MM.1S (cell line): ENCODE data around the gene ABHD18.
A peak's percentile ranks its signal among the peaks of the same experiment; 100 is the strongest.
"Not testable (repeated sequence)": the region's sequence is repeated elsewhere in the genome, so short reads cannot be mapped to it uniquely, and the experiment has no call there.

ENCODE experiments used
- DNase-seq: peaks from one replicate; pipeline ENCODE4 v3.0.0-alpha.2; 2015
- H2AFZ ChIP-seq: fragments of 300-600 bp; sonication (generic); 2 replicates; pipeline ENCODE4 v1.6.0; 2016; ENCODE audit warnings: antibody characterized with exemption, low read length
- H3F3A ChIP-seq: fragments of 300-600 bp; sonication (generic); 2 replicates; pipeline ENCODE4 v1.6.1; 2016; ENCODE audit warnings: mild to moderate bottlenecking, antibody characterized with exemption, low read length, moderate library complexity, mixed read lengths; ENCODE audit not compliant: insufficient read depth
- H3K27ac ChIP-seq: fragments of 300-600 bp; sonication (generic); 2 replicates; pipeline ENCODE4 v1.5.1; 2016; ENCODE audit warnings: mild to moderate bottlenecking, low read length
- H3K27me3 ChIP-seq: fragments of 300-600 bp; sonication (generic); replicated peaks from 2 replicates; pipeline ENCODE4 v1.6.0; 2016; ENCODE audit warnings: low read length; ENCODE audit not compliant: insufficient read depth
- H3K36me3 ChIP-seq: fragments of 300-600 bp; sonication (generic); replicated peaks from 2 replicates; pipeline ENCODE4 v1.6.1; 2016; ENCODE audit warnings: mild to moderate bottlenecking, low read length, mixed read lengths; ENCODE audit not compliant: insufficient read depth
- H3K4me1 ChIP-seq: fragments of 300-600 bp; sonication (generic); 2 replicates; pipeline ENCODE4 v1.6.1; 2016; ENCODE audit warnings: low read length, mixed read lengths
- H3K4me2 ChIP-seq: fragments of 300-600 bp; sonication (generic); 2 replicates; pipeline ENCODE4 v1.6.0; 2016; ENCODE audit warnings: low read depth, low read length
- H3K4me3 ChIP-seq: fragments of 300-600 bp; sonication (generic); 2 replicates; pipeline ENCODE4 v1.5.1; 2016; ENCODE audit warnings: low read length, mixed read lengths
- H3K79me2 ChIP-seq: fragments of 300-600 bp; sonication (generic); 2 replicates; pipeline ENCODE4 v1.6.1; 2016; ENCODE audit warnings: mixed run types, low read length, mixed read lengths
- H3K9ac ChIP-seq: fragments of 300-600 bp; sonication (generic); 2 replicates; pipeline ENCODE4 v1.6.1; 2016; ENCODE audit warnings: low read length, mixed read lengths
- H3K9me2 ChIP-seq: fragments of 300-600 bp; sonication (generic); replicated peaks from 2 replicates; pipeline ENCODE4 v1.6.1; 2016; ENCODE audit warnings: mild to moderate bottlenecking, low read length, mixed read lengths; ENCODE audit not compliant: insufficient read depth
- H3K9me3 ChIP-seq: fragments of 300-600 bp; sonication (generic); replicated peaks from 2 replicates; pipeline ENCODE4 v1.6.1; 2016; ENCODE audit warnings: mild to moderate bottlenecking, low read length, mixed read lengths; ENCODE audit not compliant: insufficient read depth
- H4K20me1 ChIP-seq: fragments of 300-600 bp; sonication (generic); 2 replicates; pipeline ENCODE4 v1.6.1; 2016; ENCODE audit warnings: mild to moderate bottlenecking, low read length, moderate library complexity, mixed read lengths; ENCODE audit not compliant: insufficient read depth
- CTCF ChIP-seq: fragments of 300-600 bp; sonication (generic); IDR thresholded peaks from 2 replicates; pipeline ENCODE4 v1.5.1; 2016; ENCODE audit warnings: antibody characterized with exemption, low read length, mixed read lengths
- EZH2 ChIP-seq: fragments of 300-600 bp; sonication (generic); optimal IDR thresholded peaks from 2 replicates; pipeline ENCODE3; 2017; ENCODE audit warnings: low read depth, mild to moderate bottlenecking, antibody characterized with exemption, low read length, mixed read lengths

The ABHD18 gene

GRCh38 chr4:128061566-128062536, 96.6 kb downstream of the ABHD18 start:
- H2AFZ ChIP-seq, result peak overlapping the region; percentile 45
- H3K4me3 ChIP-seq, result peak overlapping the region; percentile 64
- TF ChIP-seq CTCF (peak; percentile 31), EZH2 (no peak)
- peak overlapping the region; percentile 94 for H3K9ac ChIP-seq
- H3K27ac ChIP-seq, result peak overlapping the region; percentile 90
- peaks cover 49% of the 10 kb centered on the region for H3K79me2 ChIP-seq
- H3K4me1 ChIP-seq, result 0 out of 2 replicates have a peak, but pooled peaks cover 2% of the 10 kb centered on the region
- H3K27me3 ChIP-seq, result no peaks in the 10 kb centered on the region
- peaks cover 14% of the 10 kb centered on the region for H3F3A ChIP-seq
- H4K20me1 ChIP-seq, result no peaks in the 10 kb centered on the region; the same call in 1 of the 2 replicates
- H3K36me3 ChIP-seq, result no peaks in the 10 kb centered on the region
- no peaks in the 10 kb centered on the region for H3K9me2 ChIP-seq
- H3K9me3 ChIP-seq, result no peaks in the 10 kb centered on the region
- DNase-seq, result peak; percentile 69
- peak overlapping the region; percentile 52 for H3K4me2 ChIP-seq

- not testable (repeated sequence) for H3F3A ChIP-seq, H4K20me1 ChIP-seq, H3K9me3 ChIP-seq, H3K36me3 ChIP-seq, H3K4me2 ChIP-seq, H3K4me3 ChIP-seq, H3K9me2 ChIP-seq, H3K9ac ChIP-seq, H3K4me1 ChIP-seq, H3K27me3 ChIP-seq, H2AFZ ChIP-seq, H3K27ac ChIP-seq, DNase-seq
- H3K79me2 ChIP-seq, result peaks cover 93% of the 10 kb centered on the region
Observed at GRCh38 chr4:128066453-128066820, 101.2 kb downstream of the ABHD18 start.

DNA sequence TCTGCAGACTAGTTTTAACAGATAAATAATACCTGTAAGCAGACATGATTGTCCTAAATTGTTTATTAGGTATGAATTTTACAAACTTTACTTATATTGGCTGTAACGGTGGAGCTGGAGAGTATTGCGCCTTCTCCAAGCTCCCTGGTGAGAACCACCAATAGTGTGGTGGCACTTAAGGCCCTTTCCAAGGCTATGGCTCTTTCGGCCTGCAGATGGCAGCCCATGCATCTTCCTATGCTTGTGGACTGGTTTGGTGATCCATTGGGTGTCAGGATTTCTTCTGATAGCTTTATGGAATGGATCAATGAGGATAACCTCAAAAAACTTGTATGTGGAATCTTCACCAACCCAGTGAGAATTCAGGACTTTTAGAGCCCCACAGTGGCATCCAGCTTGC, 103.7 kb downstream of the ABHD18 start:
- H3K36me3 ChIP-seq, result no peaks in the 10 kb centered on the region
- H3K79me2 ChIP-seq, result peaks cover 93% of the 10 kb centered on the region

More for the DNA sequence above, 103.7 kb downstream of the ABHD18 start:
- no peak overlapping the region for H3K4me3 ChIP-seq
- H3K9me2 ChIP-seq, result no peaks in the 10 kb centered on the region
- no peaks in the 10 kb centered on the region for H3K27me3 ChIP-seq
- no peak overlapping the region for H3K27ac ChIP-seq
- H3K4me1 ChIP-seq, result no peaks in the 10 kb centered on the region
- TF ChIP-seq EZH2, result no peak
- TF ChIP-seq CTCF, result peak; percentile 28
- H3K9ac ChIP-seq, result no peak overlapping the region
- H2AFZ ChIP-seq, result no peak overlapping the region
- no peaks in the 10 kb centered on the region; the same call in 1 of the 2 replicates for H3F3A ChIP-seq
- no peak for DNase-seq
- H3K4me2 ChIP-seq, result no peak overlapping the region
- no peaks in the 10 kb centered on the region; the same call in 1 of the 2 replicates for H4K20me1 ChIP-seq
- H3K9me3 ChIP-seq, result no peaks in the 10 kb centered on the region
